CD14-positive monocyte (primary cell): ENCODE data around the gene MUC20. TPM values are rescaled to one million over a fixed set of nuclear protein-coding genes. Genes with fewer than 3 reads are reported as not detected.

Experiments used
- DNase-seq, 3 donors: peaks; one replicate each; pipeline ENCODE4 v3.0.0-alpha.2; 2011 to 2022
- H2AFZ ChIP-seq: 2 replicates; pipeline ENCODE4 v1.6.0; 2012; ENCODE audit warnings: mild to moderate bottlenecking, low read depth, low read length, inconsistent platforms; ENCODE audit not compliant: insufficient read depth, poor library complexity, severe bottlenecking
- H3K27ac ChIP-seq, 2 donors: 1 replicate in 1 of 2; 2 replicates in 1 of 2; pipeline ENCODE4 v1.5.1; 2012 to 2013; ENCODE audit warnings: low read length in 2 of 2, control low read depth in 1 of 2, inconsistent platforms in 1 of 2, low read depth in 1 of 2, mild to moderate bottlenecking in 1 of 2
- H3K27me3 ChIP-seq, 2 donors: one replicate each; pipeline versions ENCODE4 v1.6.0 to v1.6.1; 2011 to 2013; ENCODE audit warnings: low read length in 2 of 2; ENCODE audit not compliant: control insufficient read depth in 2 of 2, insufficient read depth in 2 of 2
- H3K36me3 ChIP-seq, 2 donors: replicated peaks in 1 of 2; 1 replicate in 1 of 2; 2 replicates in 1 of 2; pipeline versions ENCODE4 v1.5.1 to v1.6.1; 2012 to 2013; ENCODE audit warnings: low read length in 2 of 2, control low read depth in 1 of 2, inconsistent platforms in 1 of 2, mild to moderate bottlenecking in 1 of 2; ENCODE audit not compliant: insufficient read depth in 2 of 2, control insufficient read depth in 1 of 2
- H3K4me1 ChIP-seq, 2 donors: 1 replicate in 1 of 2; 2 replicates in 1 of 2; pipeline versions ENCODE4 v1.5.1 to v1.6.1; 2012 to 2013; ENCODE audit warnings: low read length in 2 of 2, control low read depth in 1 of 2, inconsistent platforms in 1 of 2, mild to moderate bottlenecking in 1 of 2, moderate library complexity in 1 of 2; ENCODE audit not compliant: insufficient read depth in 2 of 2, control insufficient read depth in 1 of 2
- H3K4me2 ChIP-seq: replicated peaks from 2 replicates; pipeline ENCODE3; 2012; ENCODE audit warnings: low read length, moderate library complexity, mild to moderate bottlenecking; ENCODE audit not compliant: poor library complexity, severe bottlenecking; ENCODE audit errors: extremely low read depth
- H3K4me3 ChIP-seq, 3 experiments: fragments of 200-600 bp in 1 of 3; sonication (generic) in 1 of 3; replicated peaks in 1 of 3; 1 replicate in 2 of 3; 2 replicates in 1 of 3; pipeline ENCODE4 v1.5.1; 2011 to 2013; ENCODE audit warnings: low read length in 3 of 3, mild to moderate bottlenecking in 3 of 3, control low read depth in 2 of 3, low read depth in 2 of 3, inconsistent platforms in 1 of 3, moderate library complexity in 1 of 3
- H3K79me2 ChIP-seq: 2 replicates; pipeline ENCODE4 v1.6.0; 2012; ENCODE audit warnings: mild to moderate bottlenecking, control low read depth, inconsistent platforms, low read length, moderate library complexity; ENCODE audit not compliant: insufficient read depth
- H3K9ac ChIP-seq: 2 replicates; pipeline ENCODE4 v1.6.0; 2017; ENCODE audit warnings: low read length, mild to moderate bottlenecking; ENCODE audit not compliant: insufficient read depth, poor library complexity, severe bottlenecking
- H3K9me3 ChIP-seq, 2 donors: replicated peaks in 1 of 2; 1 replicate in 1 of 2; 2 replicates in 1 of 2; pipeline versions ENCODE4 v1.5.1 to v1.6.1; 2012 to 2013; ENCODE audit warnings: low read length in 2 of 2, control low read depth in 1 of 2; ENCODE audit not compliant: control insufficient read depth in 1 of 2, insufficient read depth in 1 of 2
- H4K20me1 ChIP-seq: 2 replicates; pipeline ENCODE4 v1.6.0; 2012; ENCODE audit warnings: mild to moderate bottlenecking, low read length, control low read depth, moderate library complexity; ENCODE audit not compliant: insufficient read depth
- H3K27ac Mint-ChIP-seq, 7 donors: one replicate each; pipeline ENCODE4 v1.8.0; 2020; ENCODE audit warnings: mild to moderate bottlenecking in 7 of 7, mixed read lengths in 7 of 7, moderate library complexity in 6 of 7, inconsistent platforms in 2 of 7
- H3K27me3 Mint-ChIP-seq, 3 donors: one replicate each; pipeline ENCODE4 v1.8.0; 2021 to 2022; ENCODE audit warnings: low read depth in 3 of 3, mild to moderate bottlenecking in 3 of 3, mixed read lengths in 3 of 3, moderate library complexity in 3 of 3, inconsistent platforms in 1 of 3
- H3K36me3 Mint-ChIP-seq, 2 donors: one replicate each; pipeline ENCODE4 v1.8.0; 2020; ENCODE audit warnings: mixed read lengths in 2 of 2, inconsistent platforms in 1 of 2, mild to moderate bottlenecking in 1 of 2
- H3K4me1 Mint-ChIP-seq: one replicate; pipeline ENCODE4 v1.8.0; 2020; ENCODE audit warnings: mild to moderate bottlenecking, mixed read lengths
- H3K4me3 Mint-ChIP-seq, 2 donors: one replicate each; pipeline ENCODE4 v1.8.0; 2020; ENCODE audit warnings: mild to moderate bottlenecking in 2 of 2, mixed read lengths in 2 of 2, moderate library complexity in 1 of 2
- H3K9me3 Mint-ChIP-seq, 7 donors: one replicate each; pipeline ENCODE4 v1.8.0; 2020 to 2022; ENCODE audit warnings: mixed read lengths in 7 of 7, mild to moderate bottlenecking in 6 of 7, moderate library complexity in 6 of 7, inconsistent platforms in 2 of 7
- WGBS: methylation state at CpG from one replicate; pipeline ENCODE4 v1.1.5; 2013; ENCODE audit warnings: missing lambda C conversion rate; ENCODE audit not compliant: insufficient coverage; 5-methylcytosine and 5-hydroxymethylcytosine counted together
- intact Hi-C, 2 donors: fragments of 100-400 bp; cut with micrococcal nuclease; formaldehyde crosslinking; loops; one replicate each; pipeline versions ENCODE4 v1.15.0 to v1.15.1; 2023
- polyA plus RNA-seq, 3 donors: library from polyadenylated mRNA; depleted of rRNA in 1 of 3; unstranded in 2 of 3; stranded (reverse) in 1 of 3; fragments of 300-500 nt in 2 of 3; fragments of >200 nt in 1 of 3; fragmentation: Illumina TruSeq in 2 of 3; gene quantifications; 1 replicate in 2 of 3; 2 replicates in 1 of 3; pipeline ENCODE4 v1.2.3, GENCODE V29; 2012 to 2021
- TF ChIP-seq, protein P1 (sequence below): fragments of 200-600 bp; IDR thresholded peaks from one replicate; pipeline ENCODE4 v1.8.0; 2022; ENCODE audit warnings: antibody characterized with exemption, mild to moderate bottlenecking

The MUC20 gene
- polyA plus RNA-seq, 3 donors = 5.4 TPM; not detected in 2

DNA sequence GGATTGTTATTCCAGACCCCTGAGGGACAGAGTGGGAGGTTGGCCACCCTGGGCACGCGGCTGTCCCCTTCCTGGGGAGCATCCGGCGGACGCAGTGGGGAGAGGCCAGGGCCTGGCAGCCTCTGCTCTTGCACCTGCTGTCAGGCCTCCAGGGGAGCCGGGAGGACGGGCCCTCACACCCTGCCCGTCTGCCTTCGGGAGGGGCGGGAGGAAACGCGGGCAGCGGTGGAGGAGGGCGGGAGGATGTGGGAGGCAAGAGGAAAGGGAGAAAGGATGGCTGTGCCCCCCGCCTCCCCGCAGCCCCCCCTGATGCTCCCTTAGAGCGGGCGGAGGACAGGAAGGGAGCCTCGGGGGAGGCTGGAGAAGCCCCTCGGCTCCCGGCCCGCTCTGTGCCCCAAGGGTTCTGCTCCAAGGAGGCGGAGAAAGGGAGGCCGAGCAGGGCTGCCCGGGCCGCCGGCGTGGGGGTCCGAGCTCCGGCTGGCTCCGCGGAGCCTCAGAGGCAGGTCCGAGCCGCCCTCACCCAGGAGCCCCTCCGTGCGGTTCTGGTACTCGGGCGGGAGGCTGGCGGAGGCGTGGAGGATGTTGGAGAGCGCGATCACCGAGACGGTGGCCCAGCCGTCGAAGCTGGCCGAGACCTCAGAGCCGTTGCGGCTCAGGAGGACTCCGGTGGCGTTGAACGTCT, 40.9 kb downstream of the MUC20 start:
- Histone ChIP-seq H4K20me1 (no peaks in the 10 kb centered on the region), H3K9ac (no peak overlapping the region), H3K4me2 (no peak overlapping the region), H3K79me2 (no peaks in the 10 kb centered on the region), H3K9me3 (no peaks in the 10 kb centered on the region), H3K27me3 (peaks cover 14 to 27% of the 10 kb centered on the region in 2 donors), H3K36me3 (no peaks in the 10 kb centered on the region), H3K27ac (no peak overlapping the region), H2AFZ (no peak overlapping the region), H3K4me3 (no peak overlapping the region), H3K4me1 (no peaks in the 10 kb centered on the region)
- Mint-ChIP-seq H3K36me3 (no peaks in the 10 kb centered on the region), H3K27ac (no peak overlapping the region), H3K27me3 (peaks cover 35 to 75% (median 48%) of the 10 kb centered on the region in 3 donors), H3K4me3 (peak overlapping the region in 1 of 2 donors; percentile 21), H3K9me3 (peaks cover 0 to 4% (median 0%) of the 10 kb centered on the region in 7 donors), H3K4me1 (no peaks in the 10 kb centered on the region)
- TF ChIP-seq, protein P1, sequence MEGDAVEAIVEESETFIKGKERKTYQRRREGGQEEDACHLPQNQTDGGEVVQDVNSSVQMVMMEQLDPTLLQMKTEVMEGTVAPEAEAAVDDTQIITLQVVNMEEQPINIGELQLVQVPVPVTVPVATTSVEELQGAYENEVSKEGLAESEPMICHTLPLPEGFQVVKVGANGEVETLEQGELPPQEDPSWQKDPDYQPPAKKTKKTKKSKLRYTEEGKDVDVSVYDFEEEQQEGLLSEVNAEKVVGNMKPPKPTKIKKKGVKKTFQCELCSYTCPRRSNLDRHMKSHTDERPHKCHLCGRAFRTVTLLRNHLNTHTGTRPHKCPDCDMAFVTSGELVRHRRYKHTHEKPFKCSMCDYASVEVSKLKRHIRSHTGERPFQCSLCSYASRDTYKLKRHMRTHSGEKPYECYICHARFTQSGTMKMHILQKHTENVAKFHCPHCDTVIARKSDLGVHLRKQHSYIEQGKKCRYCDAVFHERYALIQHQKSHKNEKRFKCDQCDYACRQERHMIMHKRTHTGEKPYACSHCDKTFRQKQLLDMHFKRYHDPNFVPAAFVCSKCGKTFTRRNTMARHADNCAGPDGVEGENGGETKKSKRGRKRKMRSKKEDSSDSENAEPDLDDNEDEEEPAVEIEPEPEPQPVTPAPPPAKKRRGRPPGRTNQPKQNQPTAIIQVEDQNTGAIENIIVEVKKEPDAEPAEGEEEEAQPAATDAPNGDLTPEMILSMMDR = no peak
- intact Hi-C loops = no loop called here
- 4% methylated on average over 49 of the region's 52 CpGs for WGBS
- no peak for DNase-seq

DNA sequence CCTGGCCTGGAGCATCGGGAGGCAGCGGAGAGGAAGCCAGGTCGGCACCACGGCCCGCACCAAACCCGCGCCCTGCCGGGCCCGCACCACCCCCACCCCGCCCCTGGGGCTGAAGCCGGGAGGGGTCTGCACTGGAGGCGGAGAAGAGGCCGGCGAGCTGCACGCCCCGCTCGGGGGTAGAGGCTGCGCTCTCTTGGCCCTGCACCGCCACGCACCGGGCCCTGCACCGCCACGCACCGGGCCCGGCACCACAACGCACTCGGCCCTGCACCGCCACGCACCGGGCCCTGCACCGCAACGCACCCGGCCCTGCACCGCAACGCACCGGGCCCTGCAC, 41.4 kb downstream of the MUC20 start:
- no peak for DNase-seq
- H3K4me1 ChIP-seq = no peaks in the 10 kb centered on the region
- intact Hi-C loops = no loop called here
- peaks cover 33 to 70% (median 43%) of the 10 kb centered on the region in 3 donors for H3K27me3 Mint-ChIP-seq
- H3K4me1 Mint-ChIP-seq = no peaks in the 10 kb centered on the region
- no peaks in the 10 kb centered on the region for H3K36me3 Mint-ChIP-seq
- no peak overlapping the region for H2AFZ ChIP-seq
- peak overlapping the region in 1 of 2 donors; percentile 21 for H3K4me3 Mint-ChIP-seq
- no peaks in the 10 kb centered on the region for H4K20me1 ChIP-seq
- no peak overlapping the region for H3K9ac ChIP-seq
- H3K4me2 ChIP-seq = no peak overlapping the region
- H3K9me3 ChIP-seq = no peaks in the 10 kb centered on the region
- no peaks in the 10 kb centered on the region for H3K36me3 ChIP-seq
- peaks cover 0 to 7% (median under 1%) of the 10 kb centered on the region in 7 donors for H3K9me3 Mint-ChIP-seq
- TF ChIP-seq, protein P1 = no peak
- H3K79me2 ChIP-seq = no peaks in the 10 kb centered on the region
- H3K4me3 ChIP-seq = no peak overlapping the region
- no peak overlapping the region for H3K27ac ChIP-seq
- 40% methylated on average over 32 of the region's 36 CpGs for WGBS
- H3K27ac Mint-ChIP-seq = no peak overlapping the region
- H3K27me3 ChIP-seq = peaks cover 14 to 24% of the 10 kb centered on the region in 2 donors
